ENCODE measurements around the gene AKAP17A. TPM values are rescaled to one million over a fixed set of nuclear protein-coding genes. Genes with fewer than 3 reads are reported as not detected.
"Not testable (repeated sequence)": the region's sequence is repeated elsewhere in the genome, so short reads cannot be mapped to it uniquely, and the experiment has no call there.

AKAP17A gene
- total RNA-seq, 1 donor from 2014 or later, result 62.0 TPM

DNA sequence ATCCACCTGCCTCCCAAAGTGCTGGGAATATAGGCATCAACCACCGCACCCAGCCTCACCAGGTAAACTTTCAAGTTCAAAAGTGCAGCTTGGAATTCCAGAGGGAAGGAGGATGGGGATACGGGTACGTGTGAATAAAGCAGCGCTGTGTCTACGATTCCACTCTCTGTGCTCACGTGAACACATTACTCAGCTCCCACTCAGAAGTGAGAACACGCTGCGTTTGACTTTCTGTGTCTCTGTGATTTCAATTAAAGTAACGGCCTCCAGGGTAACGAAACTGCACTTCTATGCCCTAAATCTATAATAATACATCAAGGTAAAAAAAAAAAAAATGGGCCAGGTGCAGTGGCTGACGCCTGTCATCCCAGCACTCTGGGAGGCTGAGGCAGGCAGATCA, 15.1 kb downstream of the AKAP17A start:
- Mint-ChIP-seq H3K9me3 (no peaks in the 10 kb centered on the region), H3K27me3 (no peaks in the 10 kb centered on the region), H3K4me1 (no peaks in the 10 kb centered on the region), H3K4me3 (no peak overlapping the region), H3K27ac (no peak overlapping the region), H3K36me3 (ENCODE audit: low read depth) (peaks cover 31% of the 10 kb centered on the region)
- DNase-seq, result no peak
- intact Hi-C loops (cut with micrococcal nuclease), result no loop called here

DNA sequence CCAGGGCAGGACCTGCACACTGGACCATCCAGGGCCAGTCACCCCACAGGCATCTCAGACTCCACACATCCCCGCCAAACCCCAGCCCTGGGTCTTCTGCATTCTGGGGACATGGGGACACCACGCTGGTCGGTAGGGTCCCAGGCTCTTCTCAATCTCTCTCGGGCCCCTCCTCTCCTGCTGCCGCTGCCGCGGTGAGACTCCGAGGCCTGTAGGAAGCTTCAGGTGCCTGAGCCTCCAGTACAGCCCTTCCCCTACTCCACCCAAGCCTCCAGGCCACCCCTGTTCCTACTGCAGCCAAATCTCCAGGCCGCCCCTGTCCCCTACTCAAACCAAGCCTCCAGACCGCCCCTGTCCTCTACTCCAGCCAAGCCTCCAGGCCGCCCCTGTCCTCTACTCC, 17.9 kb downstream of the AKAP17A start:
- peaks cover 2% of the 10 kb centered on the region for H3K4me1 Mint-ChIP-seq
- H3K9me3 Mint-ChIP-seq, result no peaks in the 10 kb centered on the region
- no peak for DNase-seq
- no peaks in the 10 kb centered on the region for H3K27me3 Mint-ChIP-seq
- H3K4me3 Mint-ChIP-seq, result no peak overlapping the region
- intact Hi-C loops (cut with micrococcal nuclease), result no loop called here
- H3K36me3 Mint-ChIP-seq (ENCODE audit: low read depth), result peaks cover 9% of the 10 kb centered on the region
- H3K27ac Mint-ChIP-seq, result no peak overlapping the region

DNA sequence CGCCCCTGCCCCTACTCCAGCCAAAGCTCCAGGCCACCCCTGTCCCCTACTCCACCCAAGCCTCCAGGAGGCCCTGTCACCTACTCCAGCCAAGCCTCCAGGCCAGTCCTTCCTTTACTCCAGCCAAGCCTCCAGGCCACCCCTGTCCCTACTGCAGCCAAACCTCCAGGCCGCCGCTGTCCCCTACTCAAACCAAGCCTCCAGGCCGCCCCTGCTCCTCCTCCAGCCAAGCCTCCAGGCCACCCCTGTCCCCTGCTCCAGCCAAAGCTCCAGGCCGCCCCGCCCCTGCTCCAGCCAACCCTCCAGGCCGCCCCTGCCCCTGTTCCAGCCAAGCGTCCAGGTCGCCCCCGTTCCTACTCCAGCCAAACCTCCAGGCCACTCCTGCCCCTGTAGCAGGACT, 18.4 kb downstream of the AKAP17A start:
- intact Hi-C loops (cut with micrococcal nuclease), result no loop called here
- Mint-ChIP-seq H3K27me3 (no peaks in the 10 kb centered on the region), H3K4me3 (no peak overlapping the region), H3K4me1 (peaks cover 2% of the 10 kb centered on the region), H3K9me3 (no peaks in the 10 kb centered on the region), H3K36me3 (ENCODE audit: low read depth) (peaks cover 4% of the 10 kb centered on the region), H3K27ac (no peak overlapping the region)
- no peak for DNase-seq

DNA sequence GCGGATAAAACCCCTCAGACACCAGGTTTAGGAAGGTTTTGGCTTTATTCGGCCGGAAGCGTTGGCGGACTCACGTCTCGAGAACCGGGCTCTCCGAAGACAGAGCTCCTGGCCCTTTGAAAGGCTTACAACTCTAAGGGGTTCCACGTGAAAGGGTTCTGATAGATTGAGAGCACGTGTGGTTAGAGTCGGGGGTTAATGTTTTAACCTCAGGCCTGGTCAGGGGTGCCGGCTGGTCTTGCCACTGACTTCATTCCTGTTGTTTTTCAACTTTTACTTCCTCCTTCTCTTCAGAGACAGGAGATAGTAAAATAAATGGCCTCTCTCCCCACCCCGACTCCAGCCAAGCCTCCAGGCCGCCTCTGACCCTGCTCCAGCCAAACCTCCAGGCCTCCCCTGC, 18.8 kb downstream of the AKAP17A start:
- no peaks in the 10 kb centered on the region for H3K9me3 Mint-ChIP-seq

DNA sequence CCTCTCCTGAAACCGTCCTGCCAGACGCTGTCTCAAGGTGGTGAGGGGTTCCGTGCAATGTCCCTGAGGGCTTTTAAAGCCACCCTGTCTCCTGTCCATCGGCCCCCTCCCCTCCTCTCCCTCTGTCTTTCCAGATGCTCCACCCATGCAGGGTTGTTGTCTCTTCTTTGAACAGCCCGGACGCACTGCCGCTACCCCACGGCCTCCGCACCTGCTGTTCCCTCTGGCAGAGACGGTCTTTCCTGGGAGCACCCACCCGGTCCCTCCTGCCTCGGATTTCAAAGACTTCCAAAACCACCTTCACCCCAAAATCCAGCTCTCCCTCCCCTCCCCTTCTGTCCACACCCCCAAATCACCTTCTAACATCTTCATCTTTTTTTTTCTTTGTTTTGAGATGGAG, 19.3 kb downstream of the AKAP17A start:
- H3K27me3 Mint-ChIP-seq, result no peaks in the 10 kb centered on the region
- H3K9me3 Mint-ChIP-seq, result no peaks in the 10 kb centered on the region
- DNase-seq, result no peak
- intact Hi-C loops (cut with micrococcal nuclease), result no loop called here
- H3K4me3 Mint-ChIP-seq, result no peak overlapping the region
- no peaks in the 10 kb centered on the region for H3K36me3 Mint-ChIP-seq (ENCODE audit: low read depth)
- H3K4me1 Mint-ChIP-seq, result peaks cover 2% of the 10 kb centered on the region
- H3K27ac Mint-ChIP-seq, result no peak overlapping the region

More for the DNA sequence above, 18.8 kb downstream of the AKAP17A start:
- intact Hi-C loops (cut with micrococcal nuclease), result no loop called here
- no peak overlapping the region for H3K4me3 Mint-ChIP-seq
- no peak overlapping the region for H3K27ac Mint-ChIP-seq
- no peaks in the 10 kb centered on the region for H3K27me3 Mint-ChIP-seq
- peaks cover 2% of the 10 kb centered on the region for H3K36me3 Mint-ChIP-seq (ENCODE audit: low read depth)
- H3K4me1 Mint-ChIP-seq, result peaks cover 2% of the 10 kb centered on the region
- no peak for DNase-seq

DNA sequence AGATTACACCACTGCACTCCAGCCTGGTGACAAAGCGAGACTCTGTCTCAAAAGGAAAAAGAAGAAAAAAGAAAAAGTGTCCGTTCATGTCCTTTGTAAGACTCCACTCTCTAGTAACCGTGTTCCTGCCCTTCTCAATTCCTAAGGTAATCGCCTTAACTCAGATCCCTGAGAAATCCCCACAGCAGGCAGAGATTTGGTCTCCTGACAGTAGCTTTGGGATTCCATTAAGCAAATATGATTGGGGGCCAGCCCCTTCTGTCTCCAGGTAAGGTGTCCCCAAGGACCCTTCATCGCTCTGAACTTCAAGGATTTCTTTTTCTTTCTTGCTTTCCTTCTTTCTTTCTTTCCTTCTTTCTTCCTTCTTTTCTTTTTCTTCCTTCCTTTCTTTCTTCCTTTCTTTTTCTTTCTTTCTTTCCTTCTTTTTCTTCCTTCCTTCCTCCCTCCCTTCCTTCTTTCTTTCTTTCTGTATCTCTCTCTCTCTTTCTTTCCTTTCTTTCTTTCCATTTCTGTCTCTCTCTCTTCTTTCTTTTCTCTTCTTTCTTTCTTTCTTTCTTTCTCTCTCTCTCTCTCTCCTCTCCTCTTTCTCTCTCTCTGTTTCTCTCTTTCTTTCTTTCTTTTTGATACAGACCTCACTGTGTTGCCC, 21.4 kb downstream of the AKAP17A start:
- DNase-seq, result no peak
- Mint-ChIP-seq H3K27me3 (no peaks in the 10 kb centered on the region), H3K27ac (no peak overlapping the region), H3K4me1 (peaks cover 2% of the 10 kb centered on the region), H3K9me3 (no peaks in the 10 kb centered on the region), H3K4me3 (no peak overlapping the region), H3K36me3 (ENCODE audit: low read depth) (no peaks in the 10 kb centered on the region)
- intact Hi-C loops (cut with micrococcal nuclease), result no loop called here

DNA sequence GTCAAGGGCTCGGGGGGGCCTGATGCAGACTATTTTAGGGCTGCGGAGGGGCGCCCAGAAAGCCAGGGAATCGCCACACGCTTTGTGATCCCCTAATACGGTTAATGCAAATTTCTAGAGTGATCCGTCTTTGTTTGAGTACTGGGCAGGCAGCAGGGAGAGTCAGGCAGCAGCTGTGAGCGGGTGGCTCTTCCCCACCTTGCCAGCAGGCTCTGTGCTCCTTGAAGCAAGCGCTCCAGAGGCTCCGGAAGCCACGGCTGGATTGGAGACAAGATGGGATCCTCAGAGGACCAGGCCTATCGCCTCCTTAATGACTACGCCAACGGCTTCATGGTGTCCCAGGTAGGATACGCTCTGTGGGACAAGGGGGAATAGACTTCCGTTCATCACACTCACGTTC, 23.5 kb downstream of the AKAP17A start, which contains the start of gene ASMT:
ASMT (plus strand) TSS at position 133 of the 400 bp plus-strand sequence; CDS start at position 274, 141 bp downstream.
- H3K36me3 Mint-ChIP-seq (ENCODE audit: low read depth), result no peaks in the 10 kb centered on the region
- no peaks in the 10 kb centered on the region for H3K9me3 Mint-ChIP-seq
- peaks cover 2% of the 10 kb centered on the region for H3K4me1 Mint-ChIP-seq
- intact Hi-C loops (cut with micrococcal nuclease), result no loop called here
- H3K27ac Mint-ChIP-seq, result no peak within 1 kb of the TSS
- no peak within 1 kb of the TSS for H3K4me3 Mint-ChIP-seq
- H3K27me3 Mint-ChIP-seq, result no peaks in the 10 kb centered on the region
- DNase-seq, result no peak

DNA sequence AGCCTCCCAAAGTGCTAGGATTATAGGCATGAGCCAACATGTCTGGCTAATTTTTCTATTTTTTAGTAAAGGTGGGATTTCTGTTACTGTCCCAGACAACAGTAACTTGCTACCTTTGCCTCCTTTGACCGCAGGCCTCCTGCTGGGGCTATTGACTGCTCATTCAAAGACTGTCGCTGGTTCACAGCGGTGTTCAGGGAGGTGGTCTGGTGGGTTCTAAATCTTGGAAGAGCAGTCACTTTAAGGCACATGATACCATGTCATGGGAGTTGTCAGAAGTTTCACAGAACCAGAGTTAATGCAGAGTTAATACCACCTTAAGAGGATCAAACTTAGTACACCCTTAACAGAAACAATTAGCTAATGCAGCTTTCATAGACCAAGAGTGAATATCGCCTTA, 27.3 kb downstream of the AKAP17A start:
- H3K27ac Mint-ChIP-seq, result no peak overlapping the region
- H3K27me3 Mint-ChIP-seq, result no peaks in the 10 kb centered on the region
- H3K9me3 Mint-ChIP-seq, result no peaks in the 10 kb centered on the region
- intact Hi-C loops (cut with micrococcal nuclease), result no loop called here
- DNase-seq, result no peak
- peaks cover 4% of the 10 kb centered on the region for H3K4me1 Mint-ChIP-seq
- H3K4me3 Mint-ChIP-seq, result no peak overlapping the region
- H3K36me3 Mint-ChIP-seq (ENCODE audit: low read depth), result no peaks in the 10 kb centered on the region

DNA sequence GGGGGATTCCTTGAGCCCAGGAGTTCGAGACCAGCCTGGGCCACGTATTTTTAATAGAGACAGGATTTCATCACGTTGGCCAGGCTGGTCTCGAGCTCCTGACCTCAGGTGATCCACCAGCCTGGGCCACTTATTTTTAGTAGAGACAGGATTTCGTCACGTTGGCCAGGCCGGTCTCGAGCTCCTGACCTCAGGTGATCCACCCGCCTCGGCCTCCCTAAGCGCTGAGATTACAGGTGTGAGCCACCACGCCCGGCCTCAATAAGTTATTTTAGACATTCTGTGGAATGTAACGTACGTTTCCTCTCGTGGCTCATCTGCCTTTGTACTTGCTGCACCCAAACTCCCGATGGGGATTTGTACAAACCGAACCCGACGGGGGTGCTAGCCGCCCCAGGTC, 32.3 kb downstream of the AKAP17A start:
- H3K4me3 Mint-ChIP-seq, result no peak overlapping the region
- H3K4me1 Mint-ChIP-seq, result peaks cover 4% of the 10 kb centered on the region
- no peak for DNase-seq
- no peaks in the 10 kb centered on the region for H3K27me3 Mint-ChIP-seq
- H3K36me3 Mint-ChIP-seq (ENCODE audit: low read depth), result no peaks in the 10 kb centered on the region
- intact Hi-C loops (cut with micrococcal nuclease), result no loop called here
- H3K9me3 Mint-ChIP-seq, result no peaks in the 10 kb centered on the region
- H3K27ac Mint-ChIP-seq, result no peak overlapping the region

DNA sequence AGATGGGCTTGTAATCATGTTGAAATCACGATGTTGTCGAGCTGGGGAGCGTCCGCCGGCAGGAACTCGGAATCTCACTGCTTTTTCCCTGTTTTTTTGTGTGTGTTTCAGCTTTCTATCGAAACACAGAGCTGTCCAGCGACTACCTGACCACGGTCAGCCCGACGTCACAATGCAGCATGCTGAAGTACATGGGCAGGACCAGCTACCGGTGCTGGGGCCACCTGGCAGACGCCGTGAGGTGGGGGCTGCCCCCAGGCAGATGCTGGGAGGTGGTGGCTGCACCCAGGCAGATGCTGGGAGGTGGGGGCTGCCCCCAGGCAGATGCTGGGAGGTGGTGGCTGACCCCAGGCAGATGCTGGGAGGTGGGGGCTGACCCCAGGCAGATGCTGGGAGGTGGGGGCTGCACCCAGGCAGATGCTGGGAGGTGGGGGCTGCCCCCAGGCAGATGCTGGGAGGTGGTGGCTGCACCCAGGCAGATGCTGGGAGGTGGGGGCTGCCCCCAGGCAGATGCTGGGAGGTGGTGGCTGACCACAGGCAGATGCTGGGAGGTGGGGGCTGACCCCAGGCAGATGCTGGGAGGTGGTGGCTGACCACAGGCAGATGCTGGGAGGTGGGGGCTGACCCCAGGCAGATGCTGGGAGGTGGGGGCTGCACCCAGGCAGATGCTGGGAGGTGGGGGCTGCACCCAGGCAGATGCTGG, 32.9 kb downstream of the AKAP17A start:
- DNase-seq; H3K4me1 Mint-ChIP-seq; H3K27ac Mint-ChIP-seq; H3K9me3 Mint-ChIP-seq; H3K36me3 Mint-ChIP-seq (ENCODE audit: low read depth); H3K27me3 Mint-ChIP-seq; intact Hi-C loops (cut with micrococcal nuclease); H3K4me3 Mint-ChIP-seq: not testable (repeated sequence)

DNA sequence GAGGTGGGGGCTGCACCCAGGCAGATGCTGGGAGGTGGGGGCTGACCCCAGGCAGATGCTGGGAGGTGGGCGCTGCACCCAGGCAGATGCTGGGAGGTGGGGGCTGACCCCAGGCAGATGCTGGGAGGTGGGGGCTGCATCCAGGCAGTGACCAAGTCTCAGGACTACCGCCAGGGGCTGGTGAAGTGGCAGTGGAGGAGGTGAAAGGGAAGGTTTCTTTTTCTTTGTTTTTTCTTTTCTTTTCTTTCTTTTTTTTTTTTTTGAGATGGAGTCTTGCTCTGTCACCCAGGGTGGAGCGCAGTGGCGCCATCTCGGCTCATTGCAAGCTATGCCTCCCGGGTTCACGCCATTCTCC, 33.4 kb downstream of the AKAP17A start:
- intact Hi-C loops (cut with micrococcal nuclease), result not testable (repeated sequence)

DNA sequence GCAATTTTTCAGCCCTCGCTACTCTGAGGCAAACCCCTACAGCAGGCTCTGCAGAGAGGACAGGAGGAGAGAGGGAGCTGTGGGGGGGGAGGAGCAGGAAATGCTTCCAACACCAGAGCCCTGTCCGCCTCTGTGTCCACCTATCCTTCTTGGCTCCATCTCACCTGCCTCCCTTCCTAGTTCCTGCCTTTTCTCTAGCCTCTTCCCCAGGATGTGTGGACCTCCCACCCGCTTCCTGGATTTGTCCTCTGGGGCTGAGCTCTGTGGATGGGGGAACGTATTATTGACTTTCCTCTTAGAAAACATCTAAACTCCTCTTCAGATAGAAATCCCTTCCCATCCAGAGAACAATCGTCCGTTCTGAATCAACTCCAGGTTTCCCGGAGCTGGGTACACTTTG, 37.8 kb downstream of the AKAP17A start:
- DNase-seq, result no peak
- Mint-ChIP-seq H3K4me1 (no peaks in the 10 kb centered on the region), H3K27me3 (no peaks in the 10 kb centered on the region), H3K9me3 (no peaks in the 10 kb centered on the region), H3K36me3 (ENCODE audit: low read depth) (no peaks in the 10 kb centered on the region), H3K4me3 (no peak overlapping the region), H3K27ac (no peak overlapping the region)
- intact Hi-C loops (cut with micrococcal nuclease), result no loop called here

More for the DNA sequence above, 33.4 kb downstream of the AKAP17A start:
- H3K27ac Mint-ChIP-seq; H3K4me3 Mint-ChIP-seq; H3K36me3 Mint-ChIP-seq (ENCODE audit: low read depth); H3K27me3 Mint-ChIP-seq; H3K9me3 Mint-ChIP-seq; H3K4me1 Mint-ChIP-seq; DNase-seq: not testable (repeated sequence)

DNA sequence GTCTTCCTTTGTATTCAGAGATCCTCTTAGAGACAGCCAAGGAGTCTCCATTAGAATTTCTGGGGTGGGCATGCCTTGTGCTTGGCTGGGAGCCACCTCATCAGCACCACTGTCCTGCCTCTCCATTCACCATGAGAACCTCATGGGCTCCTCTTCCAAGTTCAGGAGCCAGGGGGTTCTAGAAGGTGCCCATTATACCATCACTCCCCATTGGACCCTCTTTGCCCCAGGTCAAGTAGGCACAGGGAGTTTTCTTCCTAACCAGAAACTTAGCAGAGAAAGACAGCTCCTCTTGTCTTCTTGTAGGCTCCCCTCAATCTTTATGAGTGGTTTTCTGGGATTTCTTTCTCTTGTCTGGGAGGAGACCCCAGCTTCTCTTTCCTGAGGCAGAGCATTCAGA, 54.6 kb downstream of the AKAP17A start:
- H3K4me1 Mint-ChIP-seq, result peaks cover 3% of the 10 kb centered on the region
- no peak overlapping the region for H3K27ac Mint-ChIP-seq
- DNase-seq, result no peak
- intact Hi-C loops (cut with micrococcal nuclease), result no loop called here
- no peak overlapping the region for H3K4me3 Mint-ChIP-seq
- peaks cover 3% of the 10 kb centered on the region for H3K36me3 Mint-ChIP-seq (ENCODE audit: low read depth)
- peaks cover 7% of the 10 kb centered on the region for H3K27me3 Mint-ChIP-seq
- peaks cover 4% of the 10 kb centered on the region for H3K9me3 Mint-ChIP-seq

DNA sequence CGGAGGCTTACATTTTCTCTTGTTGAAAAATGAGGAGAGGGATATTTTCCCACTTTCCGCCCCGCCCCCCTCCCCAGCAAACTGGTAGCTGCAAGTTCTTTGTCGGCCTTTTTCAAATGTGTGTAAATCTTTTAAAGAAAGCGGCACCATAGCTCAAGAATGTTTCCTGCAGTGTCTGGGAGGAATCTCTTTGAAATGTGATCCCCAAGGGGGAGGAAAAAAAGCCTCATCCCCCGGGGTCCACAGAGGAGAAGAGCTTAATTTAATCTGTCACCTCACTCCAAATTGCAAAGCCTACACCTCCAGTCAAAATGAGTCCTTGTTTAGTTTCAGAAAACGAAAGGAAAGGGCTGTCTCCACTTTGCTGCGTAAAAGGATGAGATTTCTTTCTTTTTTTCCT, 58.2 kb downstream of the AKAP17A start:
- peaks cover 5% of the 10 kb centered on the region for H3K4me1 Mint-ChIP-seq
- H3K27me3 Mint-ChIP-seq, result peaks cover 2% of the 10 kb centered on the region
- DNase-seq, result no peak
- H3K9me3 Mint-ChIP-seq, result peaks cover 4% of the 10 kb centered on the region
- H3K4me3 Mint-ChIP-seq, result no peak overlapping the region
- intact Hi-C loops (cut with micrococcal nuclease), result loop anchor here (10.0 kb wide), 1 partner anchor 855 kb away; the partner anchor contains the start of genes DHRSX and ZBED1
- peaks cover 3% of the 10 kb centered on the region for H3K36me3 Mint-ChIP-seq (ENCODE audit: low read depth)
- H3K27ac Mint-ChIP-seq, result no peak overlapping the region
